ENCODE results near the gene FEZF1.

GRCh38 chr7:122261442-122261841, 43.1 kb downstream of the FEZF1 start:
- TF ChIP-seq CTCF (IDR thresholded peaks at IDR 0.05 in 8 of 11, conservative IDR thresholded peaks at IDR 0.05 in 3 of 11) (no peak), POLR2A (IDR thresholded peaks at IDR 0.05) (no peak), POLR2AphosphoS5 (IDR thresholded peaks at IDR 0.05) (no peak)
